Stimulated activated CD4-positive, alpha-beta T cell treated with anti-CD3 and anti-CD28 coated beads, Interleukin-4, amount 100 ng/mL, for 24 hours (primary cell): ENCODE results near the gene GRHL3.

Experiments used
- DNase-seq: peaks from one replicate; pipeline ENCODE4 v3.0.0-alpha.2; 2020

GRHL3 gene

GRCh38 chr1:24318615-24319311 is 394 bp upstream of the GRHL3 start:
- no peak for DNase-seq

GRCh38 chr1:24319962-24320361 is 805 bp downstream of the GRHL3 start:
- no peak for DNase-seq

DNA sequence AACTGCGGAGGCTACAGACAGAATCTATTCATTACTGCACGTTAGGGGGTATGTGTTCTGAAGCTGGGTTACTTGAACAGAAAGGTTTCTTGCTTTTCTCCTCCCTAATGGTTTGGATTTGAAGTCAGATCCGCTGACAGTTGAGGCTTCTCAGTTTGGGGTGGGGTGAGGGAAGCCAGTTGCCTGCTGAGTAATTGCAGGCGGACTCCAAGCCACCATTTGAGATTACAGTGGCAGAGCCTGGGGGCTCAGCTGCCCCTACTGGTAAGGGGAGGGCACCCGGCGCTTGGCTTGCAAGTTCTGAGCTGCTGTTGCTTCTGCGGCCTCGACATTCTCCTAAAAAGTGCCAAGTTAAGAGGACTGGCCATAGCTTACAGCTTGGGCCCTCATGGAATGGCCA is 2.0 kb downstream of the GRHL3 start:
- DNase-seq, result no peak

DNA sequence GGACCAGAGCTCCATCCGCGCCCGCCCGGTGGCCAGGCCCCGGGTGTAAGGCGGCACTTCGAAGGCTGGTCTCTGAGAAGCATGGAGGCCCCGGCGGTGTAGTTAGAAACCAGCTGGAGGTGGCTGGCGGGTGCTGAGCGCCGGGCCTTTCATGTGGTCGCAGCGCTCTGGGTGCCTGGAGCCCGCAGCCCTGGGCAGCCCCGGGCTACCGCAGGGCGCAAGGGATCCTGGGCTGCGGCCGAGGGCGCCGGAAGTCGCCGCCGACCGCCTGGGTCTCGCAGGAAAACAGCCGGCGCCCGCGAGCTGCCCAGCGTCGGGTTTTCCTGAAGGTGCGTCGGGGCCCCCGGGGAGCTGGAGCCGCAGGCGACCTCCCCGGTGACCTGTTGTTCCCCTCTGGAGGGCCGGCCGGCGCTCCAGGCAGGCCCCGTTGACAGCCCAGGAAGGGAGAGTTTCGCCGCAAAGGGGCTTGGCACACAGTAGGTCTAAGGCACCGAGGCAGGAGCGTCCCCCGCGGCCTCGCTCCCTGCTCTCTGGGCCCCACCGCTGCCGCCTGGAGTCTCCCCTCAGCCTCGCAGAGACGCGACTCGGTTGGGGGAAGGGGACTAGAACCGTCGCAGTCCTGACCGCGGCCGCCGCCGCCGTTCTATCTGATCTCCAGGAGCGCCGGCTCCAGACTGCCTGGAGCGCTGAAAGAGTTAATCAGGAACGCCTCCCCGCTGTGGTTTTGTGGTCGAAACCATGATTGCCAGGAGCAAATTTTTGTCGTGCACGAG is 2.7 kb downstream of the GRHL3 start:
- peak; percentile 78 for DNase-seq

DNA sequence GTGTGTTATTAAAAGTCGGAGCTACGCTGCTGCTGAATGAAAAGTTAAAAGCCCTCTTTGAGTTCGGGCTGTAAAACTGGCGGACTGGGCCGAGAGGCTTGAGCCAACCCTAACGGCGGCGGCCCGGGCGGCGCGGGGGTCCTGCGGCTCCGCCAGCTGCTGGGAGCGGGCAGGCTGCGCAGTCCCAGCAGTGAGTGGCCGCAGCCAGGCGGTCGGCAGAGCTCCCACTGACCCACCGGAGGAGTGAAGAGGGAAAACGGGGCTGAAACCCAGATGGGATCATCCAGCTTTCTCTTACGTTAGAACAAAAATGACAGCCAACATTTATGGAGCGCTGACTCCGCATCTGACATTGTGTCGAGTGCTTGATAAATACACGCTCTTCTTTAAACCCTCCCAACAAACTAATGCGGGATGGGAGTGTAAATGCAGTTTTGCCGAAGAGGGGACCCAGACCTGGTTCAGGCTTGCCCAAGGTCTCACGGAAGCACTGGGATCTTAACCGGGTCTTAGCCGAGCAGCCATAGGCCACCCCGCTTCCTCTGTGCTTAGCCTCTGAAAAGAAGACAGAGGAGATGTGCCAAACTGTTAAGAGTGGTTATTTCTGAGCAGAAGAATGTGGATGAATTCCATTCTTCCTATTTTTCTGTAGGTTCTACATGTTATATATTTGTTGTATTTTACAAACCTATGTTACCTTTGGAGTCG is 3.5 kb downstream of the GRHL3 start:
- no peak for DNase-seq

DNA sequence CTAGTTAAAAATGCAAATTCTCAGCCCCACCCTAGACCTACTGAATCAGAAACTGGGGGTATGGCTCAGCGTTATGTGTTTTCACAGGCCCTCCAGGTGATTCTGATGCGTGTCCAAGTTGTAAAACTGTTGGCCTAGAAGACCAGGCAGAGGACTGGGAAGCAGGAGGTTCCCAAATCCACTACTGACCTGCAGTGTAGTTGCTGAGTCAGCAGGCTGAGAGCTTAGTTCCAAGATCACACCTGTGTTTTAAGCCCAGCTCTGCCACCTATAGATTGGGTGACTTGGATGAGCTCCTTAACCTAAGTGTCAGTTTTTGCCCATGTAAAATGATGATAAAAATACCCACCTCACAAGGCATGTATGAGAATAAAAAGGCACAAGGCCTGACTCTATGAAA is 4.1 kb downstream of the GRHL3 start:
- DNase-seq, result no peak

- no peak for DNase-seq
These were observed 5.7 kb downstream of the GRHL3 start for GRCh38 chr1:24324903-24325302.

DNA sequence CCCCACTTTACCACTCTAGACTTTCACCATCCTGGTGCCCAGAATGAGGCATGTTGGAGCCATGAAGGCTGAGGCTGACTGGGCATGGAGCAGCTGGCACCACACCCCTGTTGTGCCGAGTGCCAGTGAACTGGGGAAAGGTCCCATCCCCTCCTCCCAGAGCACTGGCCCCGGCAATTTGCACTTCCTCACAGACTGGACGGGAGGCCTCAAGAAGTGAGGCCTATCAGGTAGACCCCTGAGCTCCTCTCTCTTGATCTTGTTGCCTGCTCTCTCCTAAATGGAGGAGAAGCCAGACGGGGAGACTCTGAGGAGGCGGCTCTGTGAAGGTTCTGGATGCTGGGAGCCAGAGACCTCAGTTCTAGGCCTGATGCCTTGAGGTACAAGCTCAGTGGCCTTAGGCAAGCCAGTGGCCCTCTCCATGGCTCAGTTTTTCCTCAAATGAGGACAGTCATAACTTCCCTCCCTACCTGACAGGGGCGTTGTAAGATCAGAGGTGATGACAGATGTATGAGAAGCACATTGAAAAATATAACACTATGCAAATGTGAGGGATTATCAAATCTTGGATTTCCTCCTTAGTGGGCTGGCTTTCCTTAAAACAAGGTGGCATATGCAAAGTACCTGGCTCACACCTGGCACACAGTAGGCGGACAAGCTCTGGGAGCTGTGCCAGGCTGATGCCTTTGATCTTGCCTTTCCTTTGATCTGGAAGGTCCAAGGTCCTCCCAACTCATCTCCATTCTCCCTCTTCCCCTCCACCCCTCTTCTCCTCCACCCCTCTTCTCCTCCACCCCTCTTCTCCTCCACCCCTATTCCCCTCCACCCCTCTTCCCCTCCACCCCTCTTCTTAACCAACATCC is 6.7 kb downstream of the GRHL3 start:
- no peak for DNase-seq

GRCh38 chr1:24327486-24327885 is 8.3 kb downstream of the GRHL3 start:
- no peak for DNase-seq

DNA sequence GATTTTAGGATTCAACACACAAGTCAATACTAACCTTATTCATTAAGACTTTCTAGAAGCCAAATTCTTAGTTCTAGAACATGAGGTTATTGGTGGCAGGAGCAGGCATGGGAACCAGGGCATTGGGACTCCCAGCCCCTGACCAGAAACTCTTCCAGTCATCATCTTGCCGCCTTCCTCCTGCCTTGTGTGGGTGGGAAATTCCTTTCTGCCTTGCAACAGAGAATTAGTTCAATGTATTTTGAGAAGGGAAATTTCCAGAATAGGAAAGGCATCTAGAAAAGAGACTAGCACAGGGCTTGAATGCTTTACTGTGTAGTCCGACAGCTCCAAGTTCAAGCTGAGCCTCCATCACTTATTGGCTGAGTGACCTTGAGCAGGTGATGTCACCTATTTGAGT is 8.7 kb downstream of the GRHL3 start:
- no peak for DNase-seq

DNA sequence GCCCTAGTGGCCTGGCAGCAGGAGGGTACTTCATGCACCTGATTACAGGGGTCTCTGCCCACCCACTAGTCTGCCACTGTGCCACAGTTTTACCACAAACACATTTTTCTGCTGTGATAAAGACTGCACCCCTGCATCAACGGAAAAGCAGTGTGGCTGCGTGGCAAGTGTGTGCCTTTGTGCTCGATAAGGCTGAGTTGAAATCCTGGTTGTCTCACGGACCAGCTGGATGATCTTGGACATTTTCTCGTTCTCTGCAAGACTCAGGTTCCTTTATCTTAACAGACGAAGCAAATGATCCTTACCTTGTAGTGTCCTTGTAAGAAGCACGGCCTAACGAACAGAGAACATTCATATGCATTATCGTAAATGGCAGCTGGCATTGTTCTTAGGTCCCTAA is 10.2 kb downstream of the GRHL3 start:
- DNase-seq, result no peak

GRCh38 chr1:24329797-24330543 is 10.8 kb downstream of the GRHL3 start:
- no peak for DNase-seq

- no peak for DNase-seq
These were observed 13.0 kb downstream of the GRHL3 start for GRCh38 chr1:24331961-24332673.

GRCh38 chr1:24336075-24336474 is 16.9 kb downstream of the GRHL3 start:
- no peak for DNase-seq

DNA sequence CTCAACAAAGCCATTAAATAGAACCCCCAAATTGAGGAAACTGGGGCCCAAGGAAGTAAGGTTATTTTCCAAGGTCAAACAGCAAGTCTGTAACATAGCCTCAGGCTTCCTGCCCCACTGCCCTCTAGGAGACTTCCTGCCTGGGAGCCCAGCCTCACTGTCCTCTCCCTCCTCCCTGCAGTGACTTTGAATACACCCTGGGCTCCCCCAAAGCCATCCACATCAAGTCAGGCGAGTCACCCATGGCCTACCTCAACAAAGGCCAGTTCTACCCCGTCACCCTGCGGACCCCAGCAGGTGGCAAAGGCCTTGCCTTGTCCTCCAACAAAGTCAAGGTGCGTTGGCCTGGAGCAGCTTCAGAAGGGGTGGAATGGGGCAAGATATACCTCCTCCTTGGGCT is 18.3 kb downstream of the GRHL3 start:
- no peak for DNase-seq

DNA sequence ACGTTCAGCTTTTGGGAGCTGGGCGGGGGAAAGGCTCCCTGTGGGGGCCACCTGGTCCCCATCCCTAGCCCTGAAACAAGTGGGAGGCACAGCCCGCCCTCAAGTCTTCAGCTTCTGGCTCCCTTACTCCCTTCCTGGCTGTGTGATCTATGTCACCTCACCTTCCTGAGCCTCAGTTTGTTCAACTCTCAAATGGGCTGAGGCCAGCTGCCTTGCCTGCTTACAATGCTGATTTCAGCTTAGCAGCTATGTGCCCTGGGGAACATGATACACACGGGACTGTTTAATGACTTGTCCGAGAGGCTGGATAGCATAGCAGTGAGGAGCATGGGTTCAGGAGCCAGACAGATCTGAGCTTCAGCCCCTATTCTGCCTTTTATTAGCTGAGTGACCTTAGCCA is 19.3 kb downstream of the GRHL3 start:
- no peak for DNase-seq

DNA sequence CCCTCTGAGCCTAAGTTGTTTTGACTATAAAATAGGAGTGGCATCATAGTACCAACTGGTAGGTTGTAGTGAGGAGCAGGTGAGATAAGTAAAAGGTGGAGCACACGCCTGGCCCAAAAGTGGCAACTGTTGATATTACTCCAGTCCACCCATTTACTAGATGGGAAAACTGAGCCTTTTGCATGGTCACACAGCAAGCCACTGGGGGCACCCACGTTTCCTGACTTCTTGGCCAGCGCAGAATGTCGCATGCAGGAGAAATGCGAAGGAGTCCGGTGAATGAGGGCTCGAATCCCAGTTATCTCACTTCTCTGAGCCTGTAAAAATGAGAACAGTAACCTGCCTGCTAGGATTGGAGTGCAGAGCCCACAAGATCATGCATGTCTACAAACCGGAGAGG is 20.8 kb downstream of the GRHL3 start:
- no peak for DNase-seq

DNA sequence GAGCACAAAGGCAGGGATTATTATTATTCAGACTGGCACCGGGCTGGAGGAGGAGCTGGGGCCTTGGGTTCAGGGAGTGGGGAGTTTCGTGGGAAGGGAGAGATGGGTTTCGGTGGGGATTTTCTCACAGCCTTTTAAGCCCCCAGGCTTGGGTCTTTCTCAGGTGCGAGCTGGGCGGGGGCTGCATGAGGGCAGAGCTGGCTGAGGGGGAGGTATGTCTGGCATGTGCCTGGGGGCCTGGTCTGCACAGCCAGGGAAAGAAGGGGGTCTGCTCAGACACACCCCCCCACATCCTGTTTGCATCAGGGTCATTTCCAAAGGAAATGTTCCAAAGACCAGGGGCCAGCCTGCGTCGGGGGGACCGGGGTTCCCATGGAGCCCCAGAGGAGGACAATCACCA is 21.6 kb downstream of the GRHL3 start:
- no peak for DNase-seq

- DNase-seq, result no peak
These were observed 22.1 kb downstream of the GRHL3 start for GRCh38 chr1:24341260-24341659.

GRCh38 chr1:24343412-24344089 is 24.4 kb downstream of the GRHL3 start:
- DNase-seq, result no peak
